Activated naive CD8-positive, alpha-beta T cell treated with anti-CD3 and anti-CD28 coated beads, Interleukin-2, amount 10 ng/mL, durations not matched to agents 7 days and 5 days (primary cell): ENCODE results near the gene CNN3. TPM values are rescaled to one million over a fixed set of nuclear protein-coding genes. Genes with fewer than 3 reads are reported as not detected.

Source experiments
- ATAC-seq: fragments of 150-1000 bp; cut with Tn5 transposase; one replicate; pipeline ENCODE4 v1.10.0; 2021; ENCODE audit warnings: low read depth, moderate library complexity
- POLR2A ChIA-PET: fragments of 350-600 bp; sonication (Branson Sonifier 250); formaldehyde crosslinking; loops from one replicate; lab custom pipeline; 2021; ENCODE audit warnings: antibody characterized with exemption; lab: Charles Lee
- DNase-seq: peaks from one replicate; pipeline ENCODE4 v3.0.0; 2021
- H3K27ac Mint-ChIP-seq: one replicate; pipeline ENCODE4 v1.8.0; 2022; ENCODE audit warnings: mild to moderate bottlenecking, mixed read lengths
- H3K27me3 Mint-ChIP-seq: one replicate; pipeline ENCODE4 v1.8.0; 2022; ENCODE audit warnings: mild to moderate bottlenecking, moderate library complexity, mixed read lengths
- H3K36me3 Mint-ChIP-seq: one replicate; pipeline ENCODE4 v1.8.0; 2021; ENCODE audit warnings: mild to moderate bottlenecking, mixed read lengths
- H3K4me1 Mint-ChIP-seq: one replicate; pipeline ENCODE4 v1.8.0; 2021; ENCODE audit warnings: mixed read lengths
- H3K4me3 Mint-ChIP-seq: one replicate; pipeline ENCODE4 v1.8.0; 2022; ENCODE audit warnings: mild to moderate bottlenecking, moderate library complexity, mixed read lengths
- H3K9me3 Mint-ChIP-seq: one replicate; pipeline ENCODE4 v1.8.0; 2021; ENCODE audit warnings: mixed read lengths
- total RNA-seq, 2 experiments: library from RNA; stranded (reverse); gene quantifications; one replicate each; pipeline ENCODE4 v1.2.3, GENCODE V29; 2021

CNN3 gene
- total RNA-seq, 2 experiments from 2014 or later, result 10.7 to 10.8 TPM

DNA sequence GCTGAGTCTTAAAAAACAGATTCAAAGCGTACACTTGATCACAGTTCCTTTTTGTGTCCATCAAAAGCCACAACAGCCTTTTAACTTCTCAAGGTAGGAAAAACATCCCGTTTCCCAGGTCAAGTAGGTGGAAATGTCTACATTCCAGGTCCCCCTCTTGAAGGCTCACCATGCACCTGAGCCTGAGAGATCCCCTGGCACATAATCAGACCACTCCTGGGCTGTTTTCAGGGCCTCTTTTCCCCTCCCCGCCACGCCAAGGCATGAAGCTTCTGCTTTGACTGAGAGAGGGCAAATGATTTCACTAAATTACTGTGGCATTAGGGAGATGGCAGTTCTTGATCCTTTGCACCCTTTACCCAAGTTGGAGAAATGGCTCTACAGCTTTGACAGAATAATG lies 21.7 kb downstream of the CNN3 start:
- ATAC-seq, result no peak
- Mint-ChIP-seq H3K36me3 (no peaks in the 10 kb centered on the region), H3K4me3 (no peak overlapping the region), H3K4me1 (peaks cover 2% of the 10 kb centered on the region), H3K27ac (no peak overlapping the region), H3K27me3 (no peaks in the 10 kb centered on the region), H3K9me3 (no peaks in the 10 kb centered on the region)
- no peak for DNase-seq
- POLR2A ChIA-PET, result no interaction called here

DNA sequence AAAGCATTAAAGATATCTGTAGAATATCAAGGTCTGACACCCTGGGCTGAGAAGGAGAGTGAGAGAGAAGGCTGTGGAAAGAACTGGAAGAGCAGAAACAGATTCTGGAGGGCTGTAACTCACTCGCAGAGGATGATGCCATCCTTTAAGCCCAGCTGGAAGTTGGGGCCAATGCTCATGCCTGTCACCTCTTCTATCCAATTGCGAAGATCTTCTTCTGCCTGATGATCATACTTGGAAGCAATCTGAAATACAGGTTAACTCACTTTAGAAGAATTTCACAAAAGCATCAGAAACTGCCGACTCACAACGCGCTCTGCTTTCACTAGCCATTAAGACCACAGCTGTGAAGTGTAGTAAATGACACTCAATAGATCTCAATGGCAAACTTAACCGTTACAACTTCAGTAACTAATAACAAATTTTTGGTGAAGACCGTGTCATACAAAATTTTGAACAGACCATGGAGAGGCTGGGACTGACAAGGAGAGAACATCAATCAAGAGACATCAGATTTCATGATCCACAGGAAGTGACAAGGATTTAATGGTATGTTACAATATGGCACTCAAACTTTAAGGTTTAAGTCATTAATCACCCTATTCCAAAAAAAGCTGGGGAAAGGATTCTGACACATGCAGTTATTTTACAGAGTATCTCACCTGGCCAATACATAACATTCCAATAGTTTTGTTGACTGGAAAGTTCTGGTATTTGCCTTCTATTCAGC lies 23.5 kb downstream of the CNN3 start:
- Mint-ChIP-seq H3K27me3 (no peaks in the 10 kb centered on the region), H3K4me3 (no peak overlapping the region), H3K27ac (no peak overlapping the region), H3K4me1 (no peaks in the 10 kb centered on the region), H3K9me3 (no peaks in the 10 kb centered on the region), H3K36me3 (no peaks in the 10 kb centered on the region)
- no peak for DNase-seq
- POLR2A ChIA-PET, result no interaction called here
- ATAC-seq, result no peak

- H3K27me3 Mint-ChIP-seq, result no peaks in the 10 kb centered on the region
- H3K4me3 Mint-ChIP-seq, result no peak overlapping the region
- ATAC-seq (no peak), DNase-seq (no peak)
- H3K27ac Mint-ChIP-seq, result no peak overlapping the region
- POLR2A ChIA-PET, result no interaction called here
- H3K4me1 Mint-ChIP-seq, result no peaks in the 10 kb centered on the region
- H3K9me3 Mint-ChIP-seq, result no peaks in the 10 kb centered on the region
- H3K36me3 Mint-ChIP-seq, result no peaks in the 10 kb centered on the region
These were observed 25.1 kb downstream of the CNN3 start for GRCh38 chr1:94901841-94902240.

DNA sequence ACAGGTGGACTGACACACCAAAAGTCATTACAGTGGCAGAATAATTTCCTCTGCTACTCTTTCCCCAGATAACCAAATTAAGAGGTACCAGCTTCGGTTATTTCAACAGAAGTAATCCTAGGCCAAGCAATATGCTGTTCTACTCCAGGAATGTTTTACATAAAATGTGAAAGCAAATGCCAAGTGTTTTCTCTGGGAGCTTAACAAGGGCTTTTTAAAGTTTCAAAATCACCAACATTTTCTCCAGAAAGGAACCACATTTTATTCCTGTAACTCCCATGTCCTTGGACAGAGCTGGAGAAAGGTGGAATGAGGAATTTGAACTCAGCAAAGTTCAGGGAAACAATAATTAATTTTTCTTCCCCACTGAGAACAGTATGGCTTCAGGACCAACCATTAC lies 27.2 kb downstream of the CNN3 start:
- H3K27ac Mint-ChIP-seq, result no peak overlapping the region
- DNase-seq (no peak), ATAC-seq (no peak)
- POLR2A ChIA-PET, result no interaction called here
- H3K36me3 Mint-ChIP-seq, result no peaks in the 10 kb centered on the region
- H3K9me3 Mint-ChIP-seq, result no peaks in the 10 kb centered on the region
- H3K27me3 Mint-ChIP-seq, result no peaks in the 10 kb centered on the region
- H3K4me1 Mint-ChIP-seq, result no peaks in the 10 kb centered on the region
- H3K4me3 Mint-ChIP-seq, result no peak overlapping the region

- Mint-ChIP-seq H3K27me3 (no peaks in the 10 kb centered on the region), H3K9me3 (no peaks in the 10 kb centered on the region), H3K4me3 (no peak overlapping the region), H3K36me3 (no peaks in the 10 kb centered on the region), H3K27ac (no peak overlapping the region), H3K4me1 (no peaks in the 10 kb centered on the region)
- no peak for ATAC-seq
- POLR2A ChIA-PET, result no interaction called here
- DNase-seq, result no peak
These were observed 28.2 kb downstream of the CNN3 start for GRCh38 chr1:94898491-94899385.

GRCh38 chr1:94895518-94895917 lies 31.4 kb downstream of the CNN3 start:
- no peak overlapping the region for H3K27ac Mint-ChIP-seq
- no peak for ATAC-seq
- POLR2A ChIA-PET, result no interaction called here
- no peaks in the 10 kb centered on the region for H3K4me1 Mint-ChIP-seq
- H3K9me3 Mint-ChIP-seq, result no peaks in the 10 kb centered on the region
- H3K4me3 Mint-ChIP-seq, result no peak overlapping the region
- DNase-seq, result no peak
- H3K27me3 Mint-ChIP-seq, result no peaks in the 10 kb centered on the region
- no peaks in the 10 kb centered on the region for H3K36me3 Mint-ChIP-seq

DNA sequence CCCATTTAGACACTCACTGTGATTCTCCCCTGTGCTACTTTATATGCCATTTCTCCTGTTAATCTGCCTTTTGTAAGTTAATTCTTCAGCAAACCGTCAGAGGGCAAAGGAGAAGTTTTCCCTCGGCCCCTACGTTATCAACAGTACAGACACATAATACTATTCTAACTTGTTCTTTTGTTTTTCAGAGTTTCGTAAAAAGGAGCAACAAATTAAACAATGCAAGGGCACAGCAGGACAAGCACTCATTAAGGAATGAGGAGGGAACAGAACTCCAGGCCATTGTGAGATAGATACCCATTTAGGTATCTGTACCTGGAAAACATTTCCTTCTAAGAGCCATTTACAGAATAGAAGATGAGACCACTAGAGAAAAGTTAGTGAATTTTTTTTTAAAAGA lies 32.3 kb downstream of the CNN3 start:
- ATAC-seq (no peak), DNase-seq (no peak)
- POLR2A ChIA-PET, result no interaction called here
- H3K9me3 Mint-ChIP-seq, result no peaks in the 10 kb centered on the region
- no peaks in the 10 kb centered on the region for H3K27me3 Mint-ChIP-seq
- H3K4me1 Mint-ChIP-seq, result no peaks in the 10 kb centered on the region
- H3K36me3 Mint-ChIP-seq, result no peaks in the 10 kb centered on the region
- H3K4me3 Mint-ChIP-seq, result no peak overlapping the region
- H3K27ac Mint-ChIP-seq, result no peak overlapping the region

- Mint-ChIP-seq H3K27ac (no peak overlapping the region), H3K36me3 (no peaks in the 10 kb centered on the region), H3K4me1 (no peaks in the 10 kb centered on the region), H3K4me3 (no peak overlapping the region), H3K27me3 (no peaks in the 10 kb centered on the region), H3K9me3 (no peaks in the 10 kb centered on the region)
- DNase-seq (no peak), ATAC-seq (no peak)
- POLR2A ChIA-PET, result no interaction called here
These were observed 34.2 kb downstream of the CNN3 start for GRCh38 chr1:94892604-94893254.

DNA sequence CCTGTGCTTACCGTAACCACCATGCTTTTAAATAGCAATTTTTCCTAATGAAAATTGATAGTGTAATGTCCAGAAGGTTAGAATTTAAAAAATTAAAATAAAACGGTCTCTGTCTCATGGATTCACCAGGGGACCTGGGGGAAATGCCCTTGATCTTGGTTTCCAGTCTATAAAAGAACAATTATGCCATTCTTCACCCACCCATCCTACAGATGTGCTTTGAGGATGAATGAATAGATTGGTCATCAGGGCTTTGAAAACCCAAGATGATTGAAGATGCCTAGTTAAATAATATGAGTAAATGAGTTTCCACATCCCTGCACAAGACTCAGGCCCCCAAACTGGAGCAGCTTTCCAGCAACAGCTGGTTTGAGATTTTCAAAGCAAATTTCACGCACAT lies 38.7 kb downstream of the CNN3 start:
- ATAC-seq (no peak), DNase-seq (no peak)
- H3K36me3 Mint-ChIP-seq, result no peaks in the 10 kb centered on the region
- H3K9me3 Mint-ChIP-seq, result no peaks in the 10 kb centered on the region
- no peak overlapping the region for H3K4me3 Mint-ChIP-seq
- H3K27ac Mint-ChIP-seq, result no peak overlapping the region
- POLR2A ChIA-PET, result no interaction called here
- H3K27me3 Mint-ChIP-seq, result no peaks in the 10 kb centered on the region
- peaks cover 6% of the 10 kb centered on the region for H3K4me1 Mint-ChIP-seq

- Mint-ChIP-seq H3K36me3 (no peaks in the 10 kb centered on the region), H3K27me3 (no peaks in the 10 kb centered on the region), H3K4me1 (peaks cover 6% of the 10 kb centered on the region), H3K9me3 (peaks cover 1% of the 10 kb centered on the region), H3K27ac (no peak overlapping the region), H3K4me3 (no peak overlapping the region)
- ATAC-seq, result no peak
- DNase-seq, result no peak
- POLR2A ChIA-PET, result no interaction called here
These were observed 39.2 kb downstream of the CNN3 start for GRCh38 chr1:94887603-94888171.

GRCh38 chr1:94887106-94887505 lies 39.8 kb downstream of the CNN3 start:
- ATAC-seq (no peak), DNase-seq (no peak)
- POLR2A ChIA-PET, result no interaction called here
- H3K4me1 Mint-ChIP-seq, result peaks cover 6% of the 10 kb centered on the region
- H3K27me3 Mint-ChIP-seq, result no peaks in the 10 kb centered on the region
- peaks cover 2% of the 10 kb centered on the region for H3K9me3 Mint-ChIP-seq
- no peaks in the 10 kb centered on the region for H3K36me3 Mint-ChIP-seq
- no peak overlapping the region for H3K4me3 Mint-ChIP-seq
- H3K27ac Mint-ChIP-seq, result no peak overlapping the region

- H3K9me3 Mint-ChIP-seq, result peaks cover 2% of the 10 kb centered on the region
- no peaks in the 10 kb centered on the region for H3K36me3 Mint-ChIP-seq
- H3K4me3 Mint-ChIP-seq, result no peak overlapping the region
- H3K27ac Mint-ChIP-seq, result no peak overlapping the region
- no peak for DNase-seq
- no peaks in the 10 kb centered on the region for H3K27me3 Mint-ChIP-seq
- peaks cover 6% of the 10 kb centered on the region for H3K4me1 Mint-ChIP-seq
- POLR2A ChIA-PET, result no interaction called here
- no peak for ATAC-seq
These were observed 40.5 kb downstream of the CNN3 start for GRCh38 chr1:94886361-94886760.

DNA sequence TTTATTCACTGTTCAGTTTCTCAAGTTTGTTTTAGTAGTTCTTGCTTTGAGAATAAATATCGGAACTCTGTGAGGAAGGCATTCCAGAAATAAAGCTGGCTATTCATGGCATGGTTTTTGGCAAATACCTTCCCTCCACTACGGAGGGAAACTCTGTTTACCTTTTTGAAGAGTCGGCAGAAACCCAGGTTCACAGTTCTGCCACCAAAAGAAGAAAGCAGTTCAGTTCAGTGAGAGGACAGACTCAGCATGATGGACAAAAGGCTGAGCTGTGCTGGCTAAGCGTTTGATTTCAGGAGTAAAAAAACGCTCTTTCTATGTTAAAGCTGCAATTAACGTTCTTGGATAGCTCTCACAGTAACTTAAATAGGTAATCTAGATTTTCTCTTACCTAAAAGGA lies 42.4 kb downstream of the CNN3 start:
- Mint-ChIP-seq H3K4me3 (no peak overlapping the region), H3K27me3 (no peaks in the 10 kb centered on the region), H3K36me3 (no peaks in the 10 kb centered on the region), H3K4me1 (peaks cover 6% of the 10 kb centered on the region), H3K9me3 (peaks cover 2% of the 10 kb centered on the region), H3K27ac (no peak overlapping the region)
- no peak for ATAC-seq
- DNase-seq, result no peak
- POLR2A ChIA-PET, result no interaction called here
